ENCODE measurements around the gene GATA5.

DNA sequence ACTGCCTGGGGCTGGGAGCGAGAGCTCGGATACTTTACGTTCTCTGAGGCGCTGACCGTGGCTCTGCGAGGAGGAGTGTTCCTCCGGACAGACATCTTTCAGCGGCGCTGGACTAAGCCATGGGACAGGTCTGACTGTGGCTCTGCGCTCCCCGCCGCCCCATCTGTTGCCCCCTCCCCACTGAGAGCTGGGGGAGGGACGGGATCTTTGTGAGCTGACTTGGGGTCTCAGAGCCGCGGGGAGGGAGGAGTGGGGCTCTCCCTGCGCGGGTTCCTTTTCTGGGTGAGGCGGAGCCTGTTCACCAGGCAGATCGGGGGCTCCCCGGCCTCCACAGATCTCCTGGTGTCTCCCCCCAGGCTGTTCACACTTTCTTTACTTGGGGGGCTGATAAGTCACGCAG is 11.3 kb upstream of the GATA5 start:
- TF ChIP-seq EP300 (IDR thresholded peaks at IDR 0.05): no peak
- TF ChIP-seq, protein P1, sequence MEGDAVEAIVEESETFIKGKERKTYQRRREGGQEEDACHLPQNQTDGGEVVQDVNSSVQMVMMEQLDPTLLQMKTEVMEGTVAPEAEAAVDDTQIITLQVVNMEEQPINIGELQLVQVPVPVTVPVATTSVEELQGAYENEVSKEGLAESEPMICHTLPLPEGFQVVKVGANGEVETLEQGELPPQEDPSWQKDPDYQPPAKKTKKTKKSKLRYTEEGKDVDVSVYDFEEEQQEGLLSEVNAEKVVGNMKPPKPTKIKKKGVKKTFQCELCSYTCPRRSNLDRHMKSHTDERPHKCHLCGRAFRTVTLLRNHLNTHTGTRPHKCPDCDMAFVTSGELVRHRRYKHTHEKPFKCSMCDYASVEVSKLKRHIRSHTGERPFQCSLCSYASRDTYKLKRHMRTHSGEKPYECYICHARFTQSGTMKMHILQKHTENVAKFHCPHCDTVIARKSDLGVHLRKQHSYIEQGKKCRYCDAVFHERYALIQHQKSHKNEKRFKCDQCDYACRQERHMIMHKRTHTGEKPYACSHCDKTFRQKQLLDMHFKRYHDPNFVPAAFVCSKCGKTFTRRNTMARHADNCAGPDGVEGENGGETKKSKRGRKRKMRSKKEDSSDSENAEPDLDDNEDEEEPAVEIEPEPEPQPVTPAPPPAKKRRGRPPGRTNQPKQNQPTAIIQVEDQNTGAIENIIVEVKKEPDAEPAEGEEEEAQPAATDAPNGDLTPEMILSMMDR (IDR thresholded peaks at IDR 0.05): no peak
- TF ChIP-seq POLR2A (IDR thresholded peaks at IDR 0.05): no peak
- no peak for TF ChIP-seq POLR2AphosphoS5 (IDR thresholded peaks at IDR 0.05)

All from stomach (tissue), 4 donors.